ENCODE measurements around the gene GSTT4.
"Not testable (repeated sequence)": the region's sequence is repeated elsewhere in the genome, so short reads cannot be mapped to it uniquely, and the experiment has no call there.

Gene GSTT4

DNA sequence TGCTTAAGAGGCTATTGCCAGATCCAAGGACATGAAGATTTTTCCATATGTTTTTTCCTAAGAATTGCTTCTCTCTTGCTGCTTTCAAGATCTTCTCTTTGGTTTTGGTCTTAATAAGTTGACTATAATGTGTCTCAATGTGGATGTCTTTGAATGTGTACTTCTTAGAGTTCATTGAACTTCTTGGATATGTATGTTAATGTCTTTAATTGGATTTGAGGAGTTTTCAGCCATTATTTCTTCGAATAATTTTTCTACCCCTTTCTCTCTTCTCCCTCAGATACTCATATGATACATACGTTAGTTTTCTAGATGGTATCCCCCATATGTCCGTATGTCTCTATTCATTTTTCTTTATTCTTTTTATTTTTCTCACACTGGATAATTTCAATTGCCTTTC is 19.1 kb upstream of the GSTT4 start:
- no peak for DNase-seq (ENCODE audit: low spot score)

GRCh38 chr22:24023204-24023789 is 18.0 kb upstream of the GSTT4 start:
- no peak for DNase-seq (ENCODE audit: low spot score)

DNA sequence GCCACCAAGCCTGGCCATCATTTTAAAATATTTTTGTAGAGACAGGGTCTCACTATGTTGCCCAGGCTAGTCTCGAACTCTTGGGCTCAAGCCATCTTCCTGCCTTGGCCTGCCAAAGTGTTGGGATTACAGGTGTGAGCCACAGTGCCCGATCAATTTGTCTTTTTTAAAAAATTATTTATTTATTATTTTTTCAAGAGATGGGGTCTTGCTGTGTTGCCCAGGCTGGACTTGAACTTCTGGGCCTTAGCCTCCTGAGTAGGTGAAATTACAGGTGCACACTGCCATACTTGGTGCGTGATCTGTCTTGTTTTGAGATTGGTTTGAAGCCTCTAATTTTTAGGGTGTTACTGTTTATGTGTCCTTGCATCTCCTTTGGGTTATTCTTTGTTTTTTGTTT is 16.1 kb upstream of the GSTT4 start:
- no peak for DNase-seq (ENCODE audit: low spot score)

DNA sequence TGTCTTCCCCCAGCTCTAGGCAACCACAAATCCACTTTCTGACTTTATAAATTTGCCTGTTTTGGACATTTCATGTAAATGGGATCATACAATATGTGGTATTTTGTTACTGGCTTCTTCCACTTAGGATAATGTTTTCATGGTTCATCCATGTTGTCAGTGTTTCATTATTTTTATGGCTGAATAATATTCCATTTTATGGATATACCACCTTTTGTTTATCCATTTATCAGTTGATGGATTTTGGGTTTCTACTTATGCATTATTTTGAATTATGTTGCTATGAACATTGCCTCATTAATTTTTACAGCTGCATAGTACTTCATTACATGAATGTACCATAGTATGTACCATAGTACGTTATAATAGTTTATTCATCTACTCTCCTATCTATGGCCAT is 10.9 kb upstream of the GSTT4 start:
- DNase-seq (ENCODE audit: low spot score): no peak

GRCh38 chr22:24011735-24012068 is 6.4 kb upstream of the GSTT4 start:
- DNase-seq (ENCODE audit: low spot score): no peak

GRCh38 chr22:24010018-24010391 is 4.8 kb upstream of the GSTT4 start:
- no peak for DNase-seq (ENCODE audit: low spot score)

DNA sequence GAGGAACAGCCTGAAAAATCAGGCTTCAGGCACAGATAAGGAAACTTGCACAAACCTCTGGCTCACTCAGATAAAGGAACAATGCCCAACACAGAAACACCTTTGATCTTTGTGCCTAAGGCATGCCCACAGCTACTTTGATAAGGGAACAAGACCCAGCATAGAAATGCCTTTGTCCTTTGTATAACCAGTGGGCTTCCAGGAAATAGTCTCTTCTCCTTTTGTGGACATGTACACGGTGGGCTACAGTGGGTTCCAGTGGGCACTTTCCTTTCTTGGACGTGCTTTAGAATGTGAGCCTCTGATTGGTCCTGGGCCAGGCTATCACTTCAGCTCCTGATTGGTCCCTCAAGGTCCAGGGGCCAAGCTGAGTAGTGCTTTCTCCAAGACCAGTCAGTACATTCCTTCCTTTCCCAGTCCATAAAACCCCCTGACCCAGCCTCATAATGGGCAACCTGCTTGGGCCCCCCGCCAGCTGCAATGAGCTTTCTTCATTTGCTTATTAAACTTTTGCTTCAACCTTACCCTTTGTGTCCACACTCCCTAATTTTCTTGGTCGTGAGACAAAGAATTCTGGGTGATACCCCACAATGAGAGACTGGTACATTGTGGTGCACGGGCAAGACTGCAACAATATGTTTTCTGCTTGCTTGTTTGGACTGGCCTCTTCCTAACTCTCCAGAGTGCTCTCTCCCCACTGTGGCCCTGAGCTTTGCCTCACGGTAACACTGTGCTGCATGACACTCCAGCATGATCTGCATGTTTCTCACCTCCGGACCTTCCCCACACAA is 4.2 kb upstream of the GSTT4 start:
- no peak for DNase-seq (ENCODE audit: low spot score)

DNA sequence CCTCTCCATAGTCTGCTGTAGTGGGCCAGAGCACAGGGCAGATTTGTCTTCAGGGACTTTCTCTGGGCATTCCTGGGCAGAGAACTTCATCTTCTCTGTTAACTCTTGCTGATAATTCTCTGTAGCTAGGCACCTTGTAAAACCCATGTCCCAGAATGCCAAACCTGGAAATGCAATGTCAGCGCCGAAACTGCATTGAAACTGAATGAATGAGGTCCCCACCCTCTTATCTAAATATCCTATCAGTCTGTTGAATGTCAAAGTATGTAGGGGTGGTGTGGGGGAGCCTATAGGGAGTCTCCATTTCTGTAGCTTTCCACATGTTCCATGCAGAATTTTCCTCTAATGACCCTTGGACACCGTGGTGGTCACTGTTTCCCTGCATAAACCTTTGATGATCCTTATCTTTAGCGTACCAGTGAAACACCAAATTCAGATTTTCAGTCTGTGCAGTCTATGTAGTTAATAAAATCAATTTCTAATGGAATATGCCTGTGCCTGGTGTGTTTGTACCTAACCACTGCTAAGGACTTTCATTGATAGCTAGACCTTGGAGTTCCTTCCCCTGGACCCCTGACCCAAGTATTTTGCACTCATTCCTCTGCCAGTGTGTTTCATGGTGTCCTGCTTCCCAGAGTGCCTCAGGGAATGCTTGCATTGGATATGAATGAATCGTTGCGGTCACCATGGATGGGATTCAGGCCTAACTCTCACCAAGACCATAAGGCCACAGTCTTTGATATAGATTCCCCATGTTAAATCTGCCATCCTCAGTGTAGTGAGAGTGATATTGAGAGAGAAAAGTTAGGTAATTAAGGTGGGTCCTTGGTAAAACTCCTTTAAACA is 3.4 kb upstream of the GSTT4 start:
- DNase-seq (ENCODE audit: low spot score): no peak

GRCh38 chr22:24008022-24008283 is 2.7 kb upstream of the GSTT4 start:
- DNase-seq (ENCODE audit: low spot score): no peak

DNA sequence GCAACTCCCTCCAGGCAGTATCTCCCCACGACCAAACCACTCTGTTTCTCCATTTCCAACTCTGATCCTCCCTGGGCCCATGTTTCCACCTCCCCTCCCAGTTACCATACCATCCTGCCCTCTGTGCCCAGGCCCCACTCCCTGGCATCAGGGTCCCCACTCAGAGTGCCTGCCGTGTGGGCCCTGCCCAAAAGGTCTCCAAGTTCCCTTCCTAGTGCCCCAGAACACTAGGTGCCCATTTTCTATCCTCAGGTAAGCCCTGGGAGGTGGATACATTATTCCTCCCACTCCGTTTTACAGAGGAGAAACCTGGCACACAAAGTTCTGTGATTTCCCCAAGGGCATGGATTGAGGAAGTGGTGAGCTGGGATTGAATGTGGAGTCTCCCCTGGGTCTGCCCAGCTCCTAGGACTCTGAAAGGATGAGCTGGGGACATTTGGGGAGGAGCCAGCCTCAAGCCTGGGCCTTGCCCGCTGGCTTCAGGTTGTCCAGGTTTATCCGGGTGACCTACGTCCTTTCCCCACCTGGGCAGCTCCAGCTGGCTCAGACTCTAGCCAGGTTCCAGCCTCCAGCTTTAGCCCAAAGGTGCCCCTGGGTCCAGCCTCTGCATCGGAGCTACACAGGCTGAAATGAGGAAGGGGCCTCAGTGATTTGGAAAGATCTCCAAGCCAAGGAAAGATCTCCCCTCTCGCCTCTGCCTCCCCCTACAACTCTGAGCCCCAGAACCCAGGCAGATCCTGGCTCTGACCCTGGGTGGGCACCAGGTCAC is 2.2 kb upstream of the GSTT4 start:
- DNase-seq (ENCODE audit: low spot score): no peak

- DNase-seq (ENCODE audit: low spot score): no peak
These were observed 1.6 kb upstream of the GSTT4 start for GRCh38 chr22:24006914-24007214.

- no peak for DNase-seq (ENCODE audit: low spot score)
These were observed 1.1 kb upstream of the GSTT4 start for GRCh38 chr22:24006207-24006913.

DNA sequence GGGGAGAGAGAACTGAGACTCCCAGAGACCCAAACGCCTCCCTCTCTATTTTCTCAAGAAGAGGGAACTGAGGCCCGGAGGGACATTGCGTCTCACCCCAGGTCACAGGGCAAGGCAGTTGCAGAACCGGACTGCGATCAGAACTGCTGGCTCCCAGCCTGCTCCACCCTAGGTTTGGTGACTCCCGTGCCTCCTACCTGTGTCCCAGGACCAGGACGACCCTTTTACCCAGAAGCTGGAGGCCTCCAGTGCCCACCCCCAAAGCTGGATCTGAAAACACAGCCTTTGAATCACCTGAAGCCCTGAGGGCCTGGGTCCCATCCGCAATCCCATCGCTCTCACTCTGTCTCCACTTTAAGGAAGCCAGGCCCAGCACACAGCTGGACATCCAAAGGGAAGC is 1.4 kb downstream of the GSTT4 start:
- no peak for DNase-seq (ENCODE audit: low spot score)

- no peak for DNase-seq (ENCODE audit: low spot score)
These were observed 2.4 kb downstream of the GSTT4 start for GRCh38 chr22:24002851-24003250.

DNA sequence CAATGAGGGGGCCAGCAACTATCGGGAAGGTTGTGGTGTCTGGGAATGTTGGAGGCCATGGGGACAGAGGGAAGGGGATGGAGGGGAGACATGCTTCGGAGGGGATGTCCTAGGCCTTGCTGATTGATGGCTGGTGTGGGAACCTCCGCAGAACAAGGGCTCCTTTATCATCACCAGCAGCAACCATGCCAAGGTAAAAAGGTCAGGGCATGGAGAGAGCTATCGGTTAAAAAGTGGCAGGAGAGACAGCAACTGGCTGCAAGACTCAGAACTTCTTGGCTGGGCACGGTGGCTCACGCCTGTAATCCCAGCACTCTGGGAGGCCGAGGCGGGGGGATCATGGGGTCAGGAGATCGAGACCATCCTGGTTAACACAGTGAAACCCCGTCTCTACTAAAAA is 3.0 kb downstream of the GSTT4 start:
- no peak for DNase-seq (ENCODE audit: low spot score)

DNA sequence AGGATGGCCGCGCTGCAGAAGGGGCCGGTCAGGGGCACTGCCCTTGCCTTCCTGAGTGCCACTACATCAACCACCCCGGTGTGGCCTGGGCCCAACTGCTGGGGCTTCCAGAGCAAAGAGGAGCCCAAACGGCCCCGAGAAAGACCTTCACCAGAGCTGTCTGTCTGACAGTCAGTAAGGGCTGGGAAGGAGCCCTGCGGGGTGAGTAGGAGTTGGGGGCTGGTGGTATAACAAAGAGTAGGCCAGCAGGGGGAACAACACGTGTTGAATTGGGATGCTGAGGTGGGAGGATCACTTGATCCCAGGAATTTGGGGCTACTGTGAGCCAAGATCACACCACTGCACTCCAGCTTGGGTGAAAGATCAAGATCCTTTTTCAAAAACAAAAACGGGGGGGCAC is 3.9 kb downstream of the GSTT4 start:
- no peak for DNase-seq (ENCODE audit: low spot score)

GRCh38 chr22:23999779-24000178 is 5.5 kb downstream of the GSTT4 start:
- DNase-seq (ENCODE audit: low spot score): not testable (repeated sequence)

- DNase-seq (ENCODE audit: low spot score): no peak
These were observed 8.2 kb downstream of the GSTT4 start for GRCh38 chr22:23997092-23997491.

- not testable (repeated sequence) for DNase-seq (ENCODE audit: low spot score)
These were observed 11.6 kb downstream of the GSTT4 start for GRCh38 chr22:23993581-23994177.

GRCh38 chr22:23993080-23993479 is 12.2 kb downstream of the GSTT4 start:
- DNase-seq (ENCODE audit: low spot score): not testable (repeated sequence)

GRCh38 chr22:23989583-23990244 is 15.5 kb downstream of the GSTT4 start:
- not testable (repeated sequence) for DNase-seq (ENCODE audit: low spot score)
